DMS79 treated with DMSO at 0.1 percent for 48 hours (cell line): ENCODE measurements around the gene COL4A2.
A peak's percentile ranks its signal among the peaks of the same experiment; 100 is the strongest.
"Not testable (repeated sequence)": the region's sequence is repeated elsewhere in the genome, so short reads cannot be mapped to it uniquely, and the experiment has no call there.

Experiments
- DNase-seq: peaks from one replicate; lab custom pipeline; 2025; lab: John Stamatoyannopoulos, UW

Gene COL4A2

GRCh38 chr13:110307767-110308655 lies 927 bp downstream of the COL4A2 start:
- peak; percentile 71 for DNase-seq

- DNase-seq = peak; percentile 86
Observed at GRCh38 chr13:110308656-110309359, 1.7 kb downstream of the COL4A2 start.

- DNase-seq = no peak
Observed at GRCh38 chr13:110309661-110310524, 2.8 kb downstream of the COL4A2 start.

GRCh38 chr13:110310541-110311442 lies 3.7 kb downstream of the COL4A2 start:
- DNase-seq = no peak

- DNase-seq = no peak
Observed at GRCh38 chr13:110311443-110312338, 4.6 kb downstream of the COL4A2 start.

- no peak for DNase-seq
Observed at GRCh38 chr13:110312339-110313031, 5.4 kb downstream of the COL4A2 start.

- DNase-seq = not testable (repeated sequence)
Observed at GRCh38 chr13:110313261-110313660, 6.2 kb downstream of the COL4A2 start.

- not testable (repeated sequence) for DNase-seq
Observed at GRCh38 chr13:110313733-110314132, 6.6 kb downstream of the COL4A2 start.

- no peak for DNase-seq
Observed at GRCh38 chr13:110314516-110315245, 7.6 kb downstream of the COL4A2 start.

GRCh38 chr13:110316196-110316595 lies 9.1 kb downstream of the COL4A2 start:
- DNase-seq = no peak

GRCh38 chr13:110317093-110317492 lies 10.0 kb downstream of the COL4A2 start:
- DNase-seq = no peak

GRCh38 chr13:110317496-110318195 lies 10.6 kb downstream of the COL4A2 start:
- DNase-seq = no peak

- no peak for DNase-seq
Observed at GRCh38 chr13:110318920-110319319, 11.8 kb downstream of the COL4A2 start.

GRCh38 chr13:110319397-110319773 lies 12.3 kb downstream of the COL4A2 start:
- DNase-seq = no peak

GRCh38 chr13:110319774-110320509 lies 12.9 kb downstream of the COL4A2 start:
- no peak for DNase-seq

GRCh38 chr13:110320645-110321044 lies 13.6 kb downstream of the COL4A2 start:
- no peak for DNase-seq

- not testable (repeated sequence) for DNase-seq
Observed at GRCh38 chr13:110321573-110321972, 14.5 kb downstream of the COL4A2 start.
